ENCODE measurements around the gene ALAS1. TPM values are rescaled to one million over a fixed set of nuclear protein-coding genes. Genes with fewer than 3 reads are reported as not detected.

ALAS1 gene
- total RNA-seq: 37.6 and 37.9 TPM in 2 replicates

GRCh38 chr3:52197842-52198625 lies at the start of gene ALAS1:
Gene ALAS1 (plus strand): TSS chr3:52198160. CDS start chr3:52199242, 1,082 bp downstream.

GRCh38 chr3:52154135-52155094 lies 43.5 kb upstream of the ALAS1 start, which contains the start of gene POC1A:
Gene POC1A (minus strand): TSS chr3:52154423. CDS start chr3:52154372, 51 bp downstream.

GRCh38 chr3:52225452-52226228 lies 27.7 kb downstream of the ALAS1 start, which contains the start of gene TLR9:
Gene TLR9 (minus strand): TSS chr3:52225645. CDS start chr3:52225529, 116 bp downstream.

GRCh38 chr3:52238761-52239701 lies 41.1 kb downstream of the ALAS1 start, which contains the start of gene TWF2:
Gene TWF2 (minus strand): TSS chr3:52239158. CDS start chr3:52239016, 142 bp downstream.

GRCh38 chr3:52245322-52246263 lies 47.6 kb downstream of the ALAS1 start, which contains the start of gene PPM1M:
Gene PPM1M (plus strand): TSS chr3:52245759. CDS start chr3:52245825, 66 bp downstream.

Other genes starting within 250 kb of the ALAS1 start
- under 0.01 TPM in 2 replicates for gene GPR62, start 242.8 kb upstream of the ALAS1 start, total RNA-seq
- gene PCBP4, start 230.7 kb upstream of the ALAS1 start, total RNA-seq: 13.1 and 16.9 TPM in 2 replicates
- 13.6 and 19.2 TPM in 2 replicates for gene ABHD14B, start 224.1 kb upstream of the ALAS1 start, total RNA-seq
- gene ABHD14A, start 223.1 kb upstream of the ALAS1 start, total RNA-seq: 4.0 and 4.4 TPM in 2 replicates
- 16.1 and 18.4 TPM in 2 replicates for gene ACY1, start 214.6 kb upstream of the ALAS1 start, total RNA-seq
- 1,174 and 1,234 TPM in 2 replicates for gene RPL29, start 202.3 kb upstream of the ALAS1 start, total RNA-seq
- gene DUSP7, start 141.6 kb upstream of the ALAS1 start, total RNA-seq: 8.1 and 8.3 TPM in 2 replicates
- 3.4 and 3.8 TPM in 2 replicates for gene POC1A, start 43.7 kb upstream of the ALAS1 start, total RNA-seq
- gene TLR9, start 27.5 kb downstream of the ALAS1 start, total RNA-seq: not detected in 2 replicates
- gene TWF2, start 41.0 kb downstream of the ALAS1 start, total RNA-seq: 93.5 and 125 TPM in 2 replicates
- 13.0 and 16.6 TPM in 2 replicates for gene PPM1M, start 47.6 kb downstream of the ALAS1 start, total RNA-seq
- 77.4 and 96.0 TPM in 2 replicates for gene WDR82, start 80.5 kb downstream of the ALAS1 start, total RNA-seq
- 24.4 and 29.6 TPM in 2 replicates for gene GLYCTK, start 89.7 kb downstream of the ALAS1 start, total RNA-seq
- gene DNAH1, start 118.2 kb downstream of the ALAS1 start, total RNA-seq: 2.1 and 2.2 TPM in 2 replicates
- gene BAP1, start 211.8 kb downstream of the ALAS1 start, total RNA-seq: 68.8 and 69.4 TPM in 2 replicates
- gene PHF7, start 212.5 kb downstream of the ALAS1 start, total RNA-seq: 4.7 and 5.0 TPM in 2 replicates
- gene SEMA3G, start 246.9 kb downstream of the ALAS1 start, total RNA-seq: 34.9 and 59.4 TPM in 2 replicates